Endothelial cell of umbilical vein (primary cell): ENCODE results near the gene CCSAP. TPM values are rescaled to one million over a fixed set of nuclear protein-coding genes. Genes with fewer than 3 reads are reported as not detected.

Source experiments
- BruUV-seq: library from RNA; stranded (reverse); fragments of 400-500 nt; replicated peaks from 2 replicates; lab custom pipeline; 2021; lab: Mats Ljungman, UMichigan
- CTCF ChIA-PET: fragments of 300-600, 350-600 bp; sonication (Branson Sonifier 250); formaldehyde crosslinking; loops from one replicate; lab custom pipeline; 2021; ENCODE audit warnings: antibody characterized with exemption, inconsistent platforms; lab: Charles Lee
- POLR2A ChIA-PET: fragments of 300-600, 350-600 bp; sonication (Branson Sonifier 250); formaldehyde crosslinking; loops from one replicate; lab custom pipeline; 2021; ENCODE audit warnings: antibody characterized with exemption, inconsistent platforms; lab: Charles Lee
- DNase-seq: peaks from one replicate; pipeline ENCODE4 v3.0.0-alpha.2; 2011; ENCODE audit warnings: low read depth, low spot score
- FAIRE-seq: peaks from 2 replicates; lab custom pipeline; 2011; peaks lifted over from hg19 to GRCh38; lab: Jason Lieb, UNC
- H2AFZ ChIP-seq: 2 replicates; pipeline ENCODE4 v1.6.0; 2012; ENCODE audit warnings: low read depth, low read length, control low read depth, inconsistent platforms
- H3K27ac ChIP-seq: 2 replicates; pipeline ENCODE4 v1.5.1; 2011; ENCODE audit warnings: low read depth, mild to moderate bottlenecking, control low read depth, low read length, moderate library complexity; ENCODE audit not compliant: insufficient read depth
- H3K27me3 ChIP-seq, 2 experiments: 2 replicates each; pipeline versions ENCODE4 v1.6.0 to v1.6.1; 2011; ENCODE audit warnings: low read length in 2 of 2, mixed read lengths in 1 of 2; ENCODE audit not compliant: control insufficient read depth in 2 of 2, insufficient read depth in 2 of 2
- H3K36me3 ChIP-seq, 2 experiments: 2 replicates in 1 of 2; 3 replicates in 1 of 2; pipeline ENCODE4 v1.5.1; 2011; ENCODE audit warnings: low read length in 2 of 2, mild to moderate bottlenecking in 1 of 2, moderate library complexity in 1 of 2; ENCODE audit not compliant: control insufficient read depth in 2 of 2, insufficient read depth in 2 of 2; ENCODE audit errors: extremely low read depth in 1 of 2
- H3K4me1 ChIP-seq: 3 replicates; pipeline ENCODE4 v1.5.1; 2011; ENCODE audit warnings: mild to moderate bottlenecking, low read length; ENCODE audit not compliant: control insufficient read depth, insufficient read depth; ENCODE audit errors: extremely low read depth
- H3K4me2 ChIP-seq: 2 replicates; pipeline ENCODE4 v1.6.1; 2011; ENCODE audit warnings: low read length, control low read depth, mixed read lengths; ENCODE audit not compliant: insufficient read depth
- H3K4me3 ChIP-seq, 3 experiments: fragments of 200-600 bp in 1 of 3; sonication (generic), shearing (Covaris generic) in 1 of 3; replicated peaks in 1 of 3; 2 replicates each; pipeline ENCODE4 v1.5.1; 2011 to 2016; ENCODE audit warnings: control low read depth in 3 of 3, low read length in 3 of 3, mild to moderate bottlenecking in 2 of 3, inconsistent platforms in 1 of 3, low read depth in 1 of 3, moderate library complexity in 1 of 3; ENCODE audit not compliant: insufficient read depth in 1 of 3
- H3K79me2 ChIP-seq: 2 replicates; pipeline ENCODE4 v1.6.0; 2012; ENCODE audit warnings: low read length, inconsistent platforms; ENCODE audit not compliant: control insufficient read depth, insufficient read depth
- H3K9ac ChIP-seq: replicated peaks from 2 replicates; pipeline ENCODE3; 2011; ENCODE audit warnings: low read length, control low read depth; ENCODE audit not compliant: insufficient read depth; ENCODE audit errors: extremely low read depth
- H3K9me1 ChIP-seq: replicated peaks from 3 replicates; pipeline ENCODE4 v1.6.0; 2011; ENCODE audit warnings: mild to moderate bottlenecking, low read length; ENCODE audit not compliant: control insufficient read depth, insufficient read depth; ENCODE audit errors: extremely low read depth
- H3K9me3 ChIP-seq: replicated peaks from 2 replicates; pipeline ENCODE4 v1.5.1; 2012; ENCODE audit warnings: low read length, inconsistent platforms; ENCODE audit not compliant: control insufficient read depth, insufficient read depth
- H4K20me1 ChIP-seq: replicated peaks from 2 replicates; pipeline ENCODE3; 2011; ENCODE audit warnings: mild to moderate bottlenecking, low read length; ENCODE audit not compliant: control insufficient read depth, insufficient read depth; ENCODE audit errors: extremely low read depth
- CTCF ChIP-seq, 2 donors: IDR thresholded peaks; 1 replicate in 1 of 2; 2 replicates in 1 of 2; pipeline ENCODE4 v1.5.1; 2011; ENCODE audit warnings: low read length in 2 of 2, mild to moderate bottlenecking in 2 of 2, moderate library complexity in 2 of 2, control low read depth in 1 of 2, inconsistent platforms in 1 of 2, low read depth in 1 of 2; ENCODE audit not compliant: insufficient read depth in 1 of 2; ENCODE audit errors: extremely low read depth in 1 of 2
- EZH2 ChIP-seq: IDR thresholded peaks from 2 replicates; pipeline ENCODE4 v1.6.1; 2012; ENCODE audit warnings: borderline replicate concordance, low read depth, mild to moderate bottlenecking, moderate library complexity, low read length, inconsistent platforms; ENCODE audit not compliant: severe bottlenecking
- FOS ChIP-seq: IDR thresholded peaks from 2 replicates; pipeline ENCODE4 v1.6.1; 2011; ENCODE audit warnings: mild to moderate bottlenecking, low read length, moderate library complexity, borderline replicate concordance; ENCODE audit not compliant: insufficient read depth
- GATA2 ChIP-seq: IDR thresholded peaks from 2 replicates; pipeline ENCODE4 v1.7.0; 2011; ENCODE audit warnings: low read depth, mild to moderate bottlenecking, moderate library complexity, mixed read lengths, low read length; ENCODE audit not compliant: insufficient read length, insufficient read depth
- JUN ChIP-seq: IDR thresholded peaks from 2 replicates; pipeline ENCODE4 v1.6.1; 2011; ENCODE audit warnings: borderline replicate concordance, low read depth; ENCODE audit not compliant: insufficient read length, insufficient read depth
- MYC ChIP-seq: IDR thresholded peaks from one replicate; pipeline ENCODE4 v1.6.1; 2011; ENCODE audit warnings: mild to moderate bottlenecking, low read depth, low read length
- POLR2AphosphoS5 ChIP-seq: IDR thresholded peaks from 2 replicates; pipeline ENCODE4 v1.6.1; 2012; ENCODE audit warnings: low read depth, mild to moderate bottlenecking, control low read depth, low read length, moderate library complexity; ENCODE audit not compliant: insufficient read depth
- dilution Hi-C: fragments of 300-500 bp; cut with MboI; formaldehyde crosslinking; loops from one replicate; pipeline ENCODE4 v1.15.0; 2019; ENCODE audit warnings: low sequenced_read_pairs; ENCODE audit not compliant: extremely low pct_ligation_motif_present
- intact Hi-C: fragments of 100-400 bp; cut with micrococcal nuclease; formaldehyde crosslinking; loops from one replicate; pipeline ENCODE4 v1.10.0; 2022
- polyA plus RNA-seq, 4 experiments: library from polyadenylated mRNA; depleted of rRNA in 3 of 4; stranded (reverse) in 3 of 4; unstranded in 1 of 4; fragments of >200 nt; gene quantifications; 2 replicates each; pipeline versions ENCODE4 v1.2.1 to v1.2.3, GENCODE V29; 2011 to 2012; ENCODE audit warnings: missing spikeins in 1 of 4
- total RNA-seq: library from RNA; stranded (reverse); gene quantifications from 2 replicates; pipeline ENCODE4 v1.2.3, GENCODE V29; 2021
- TF ChIP-seq, protein P1 (sequence below): IDR thresholded peaks from 2 replicates; pipeline ENCODE4 v1.6.1; 2011; ENCODE audit not compliant: insufficient read depth, insufficient read length

Gene CCSAP
- total and polyA plus RNA-seq, 2 donors (not counting 3 experiments of a cell fraction or from before 2014, with no cell fraction given): 1.3 to 5.7 TPM

GRCh38 chr1:229371624-229372023, 28.8 kb upstream of the CCSAP start:
- H3K36me3 ChIP-seq: no peaks in the 10 kb centered on the region
- H3K4me3 ChIP-seq: no peak overlapping the region
- DNase-seq (no peak), FAIRE-seq (no peak)
- intact Hi-C loops: no loop called here
- no peaks in the 10 kb centered on the region for H3K9me3 ChIP-seq
- BruUV-seq: no TSS peak
- peaks cover 2% of the 10 kb centered on the region in 2 experiments for H3K27me3 ChIP-seq
- TF ChIP-seq CTCF (IDR thresholded peaks at IDR 0.05; ENCODE audit: extremely low read depth in 1 of 2, insufficient read depth in 1 of 2, low read depth in 1 of 2, low read length in 2 of 2) (no peak), JUN (no peak), FOS (no peak), EZH2 (no peak), GATA2 (no peak), POLR2AphosphoS5 (no peak), MYC (no peak)
- TF ChIP-seq, protein P1, sequence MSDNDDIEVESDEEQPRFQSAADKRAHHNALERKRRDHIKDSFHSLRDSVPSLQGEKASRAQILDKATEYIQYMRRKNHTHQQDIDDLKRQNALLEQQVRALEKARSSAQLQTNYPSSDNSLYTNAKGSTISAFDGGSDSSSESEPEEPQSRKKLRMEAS: no peak
- ChIA-PET POLR2A (no interaction called here), CTCF (no interaction called here)
- H3K4me1 ChIP-seq: no peaks in the 10 kb centered on the region
- H3K27ac ChIP-seq: no peak overlapping the region
- no peak overlapping the region for H3K4me2 ChIP-seq
- H2AFZ ChIP-seq: no peak overlapping the region
- H3K9me1 ChIP-seq: no peaks in the 10 kb centered on the region
- no peaks in the 10 kb centered on the region for H3K79me2 ChIP-seq
- H3K9ac ChIP-seq: no peak overlapping the region
- H4K20me1 ChIP-seq: no peaks in the 10 kb centered on the region
- dilution Hi-C loops: no loop called here
